NCI-H128 (cell line): ENCODE data around the gene FLCN.
"Not testable (repeated sequence)": the region's sequence is repeated elsewhere in the genome, so short reads cannot be mapped to it uniquely, and the experiment has no call there.

Experiments used
- DNase-seq: peaks from one replicate; lab custom pipeline; 2025; ENCODE audit not compliant: unreplicated experiment; lab: John Stamatoyannopoulos, UW

Gene FLCN

GRCh38 chr17:17214646-17215436 lies 22.1 kb downstream of the FLCN start:
- DNase-seq: no peak

- DNase-seq: no peak
Observed at GRCh38 chr17:17213775-17214174, 23.2 kb downstream of the FLCN start.

GRCh38 chr17:17207998-17208397 lies 29.0 kb downstream of the FLCN start:
- DNase-seq: no peak

- DNase-seq: no peak
Observed at GRCh38 chr17:17206913-17207335, 30.0 kb downstream of the FLCN start.

DNA sequence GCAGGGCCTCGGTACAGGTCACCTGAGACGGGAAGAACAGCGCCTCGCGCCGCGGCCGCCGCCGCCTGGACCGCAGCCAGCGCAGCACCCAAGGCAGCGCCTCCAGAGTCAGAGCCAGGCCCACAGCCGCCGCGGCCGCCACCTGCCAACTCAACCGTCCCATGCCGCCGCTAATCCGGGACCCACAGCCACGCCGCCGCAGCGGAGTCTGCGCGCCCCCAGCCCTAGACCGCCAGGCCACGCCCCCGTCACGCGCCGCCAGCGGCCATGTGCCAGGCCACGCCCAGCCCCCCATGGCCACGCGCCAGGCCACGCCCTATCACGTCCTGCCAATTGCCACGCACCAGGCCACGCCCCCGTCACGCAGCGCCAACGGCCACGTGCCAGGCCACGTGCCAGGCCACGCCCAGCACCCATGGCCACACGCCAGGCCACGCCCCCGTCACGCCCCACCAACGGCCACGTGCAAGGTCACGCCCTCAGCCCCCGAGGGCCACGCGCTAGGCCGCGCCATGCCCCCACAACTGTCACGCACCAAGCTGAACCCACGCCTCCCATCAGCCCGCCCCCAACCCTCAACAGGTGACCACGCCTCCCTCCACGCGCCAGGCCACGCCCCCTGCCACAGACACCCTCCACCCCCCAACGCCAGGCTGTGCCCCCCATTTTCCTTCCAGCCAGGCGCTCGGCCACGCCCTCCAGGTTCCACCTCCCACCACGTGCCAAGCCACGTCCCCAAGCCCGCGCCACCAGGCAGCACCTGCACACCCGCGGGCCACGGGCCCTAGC lies 30.6 kb downstream of the FLCN start, which contains the start of gene PLD6:
TSS of gene PLD6 (minus strand) at position 210 of the 789 bp plus-strand sequence. CDS start at position 163, 47 bp downstream.
- peak; percentile 15 for DNase-seq

- DNase-seq: no peak
Observed at GRCh38 chr17:17205368-17206123, 31.4 kb downstream of the FLCN start.

DNA sequence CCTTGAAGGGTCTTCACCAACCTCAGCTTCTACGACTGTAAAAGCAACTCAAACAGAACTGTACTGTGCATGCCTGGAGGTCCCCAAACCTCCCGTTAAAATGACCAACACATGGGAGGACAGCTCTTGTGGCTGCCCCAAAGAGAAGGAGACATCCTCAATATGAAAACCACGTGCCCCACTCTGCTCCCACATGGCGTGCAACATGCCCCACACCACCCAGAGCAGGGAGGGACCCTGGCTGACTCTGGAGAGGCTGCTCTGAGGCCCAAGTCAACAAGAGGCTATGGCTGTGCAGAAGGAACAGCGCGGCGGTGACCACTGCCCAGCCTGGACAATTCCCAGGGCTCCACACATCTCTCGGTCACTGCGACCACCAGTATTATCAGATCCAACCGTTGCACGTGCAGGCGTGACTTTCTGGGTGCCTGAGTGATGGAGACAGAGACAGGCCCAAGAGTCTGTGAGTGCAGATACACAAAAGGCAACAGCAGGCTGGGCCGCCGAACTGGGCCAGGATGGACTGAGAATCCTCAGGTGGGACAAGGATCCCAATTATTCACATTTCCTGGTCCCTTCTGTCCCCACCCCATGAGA lies 32.2 kb downstream of the FLCN start:
- no peak for DNase-seq

DNA sequence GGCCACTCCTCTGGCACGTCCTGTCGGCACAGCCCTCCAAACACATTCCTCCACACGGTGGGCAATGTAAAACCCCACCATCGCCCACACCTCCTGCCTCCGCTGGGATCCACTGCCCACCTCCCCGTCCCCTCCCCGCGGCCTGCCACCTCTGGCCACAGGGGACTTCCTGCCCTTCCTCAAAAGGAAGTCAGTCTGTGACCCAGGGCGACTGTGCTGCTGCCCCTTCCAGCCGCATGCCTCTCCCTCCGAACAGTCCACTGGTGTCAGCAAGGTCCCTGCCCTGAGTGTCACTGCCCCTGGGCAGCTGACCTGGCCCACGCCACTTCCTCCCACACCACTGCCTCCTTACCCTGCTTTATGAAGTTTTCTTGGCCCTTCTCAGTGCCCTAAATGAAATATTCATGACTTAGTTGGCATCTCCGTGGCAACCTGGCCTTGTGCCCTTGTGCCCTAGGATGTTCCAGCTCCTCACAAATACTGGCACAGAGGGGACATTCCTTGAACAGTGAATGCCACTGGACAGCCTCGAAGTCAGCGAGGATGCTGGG lies 32.9 kb downstream of the FLCN start:
- DNase-seq: no peak

- DNase-seq: no peak
Observed at GRCh38 chr17:17203173-17203730, 33.7 kb downstream of the FLCN start.

DNA sequence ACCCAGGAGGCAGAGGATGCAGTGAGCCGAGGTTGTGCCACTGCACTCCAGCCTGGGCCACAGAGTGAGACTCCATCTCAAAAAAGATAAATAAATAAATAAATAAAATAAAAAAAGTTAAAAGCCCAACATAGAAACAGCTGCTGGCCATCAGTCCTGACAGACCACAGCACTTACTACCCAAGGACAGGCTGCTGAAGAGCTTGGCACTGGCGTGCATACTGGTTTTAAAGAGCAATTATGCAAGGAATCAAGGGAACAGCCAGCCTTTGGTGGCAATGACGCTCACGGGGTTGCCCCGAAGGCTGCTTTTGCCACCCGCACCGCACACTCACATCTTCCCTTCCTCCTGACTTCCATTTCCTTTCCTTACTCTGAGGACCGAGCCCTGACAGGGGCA lies 35.1 kb downstream of the FLCN start:
- no peak for DNase-seq

GRCh38 chr17:17201271-17201670 lies 35.7 kb downstream of the FLCN start:
- no peak for DNase-seq

DNA sequence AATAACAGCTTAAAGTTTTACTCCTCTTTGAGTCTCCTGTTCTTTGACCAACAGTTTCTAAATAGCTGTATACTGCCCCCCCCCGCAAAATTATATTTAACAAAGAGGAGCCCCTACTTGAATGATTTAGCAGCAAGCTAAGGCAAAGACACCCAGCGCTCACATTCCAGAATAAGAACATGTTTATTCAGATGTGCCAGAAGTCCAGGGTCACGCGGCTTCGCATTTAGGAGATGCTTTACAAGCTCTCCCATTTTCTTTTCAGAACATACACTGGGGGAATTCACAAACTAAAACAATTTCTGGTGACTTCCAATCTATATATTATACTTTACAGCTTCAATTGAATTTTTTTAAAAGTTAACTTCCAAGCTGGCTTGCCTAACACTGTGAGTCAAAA lies 36.1 kb downstream of the FLCN start:
- no peak for DNase-seq

DNA sequence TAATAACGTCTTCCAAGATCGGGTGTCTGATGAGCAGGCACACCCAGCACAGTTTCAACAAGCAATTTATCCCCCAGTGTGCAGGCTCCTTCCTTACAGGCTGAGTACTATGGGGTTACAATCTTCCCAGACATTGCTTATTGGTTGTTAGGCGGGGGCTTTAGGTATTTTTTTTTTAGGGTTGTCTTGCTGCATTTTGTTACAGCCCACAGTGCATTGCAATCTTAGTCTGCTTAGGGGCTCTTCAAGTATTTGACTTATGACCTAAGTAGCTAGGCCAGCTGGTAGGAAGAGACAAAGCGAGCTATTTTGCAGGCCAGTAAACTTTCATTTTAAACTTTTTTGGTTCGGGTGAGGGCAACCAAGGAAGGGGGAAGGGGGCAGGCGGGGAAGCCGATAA lies 36.7 kb downstream of the FLCN start:
- no peak for DNase-seq

DNA sequence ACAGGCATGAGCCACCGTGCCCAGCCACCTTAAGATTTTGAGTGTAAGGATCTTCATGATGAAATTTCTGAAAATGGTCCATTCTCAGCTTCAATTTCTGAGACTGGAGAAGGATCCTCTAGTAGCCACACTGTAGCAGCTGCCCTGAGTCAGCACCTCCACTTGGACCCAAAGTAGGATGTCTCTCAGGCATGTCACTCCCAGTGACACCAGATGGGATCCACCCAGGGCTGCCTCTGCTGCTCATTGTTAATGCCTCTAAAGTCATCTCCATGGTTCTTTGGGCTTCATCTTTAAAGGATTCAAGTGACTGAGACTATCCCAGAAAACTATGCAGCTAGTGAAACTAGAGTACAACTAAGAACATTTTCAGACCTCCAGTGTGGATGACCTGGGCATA lies 38.7 kb downstream of the FLCN start:
- DNase-seq: no peak

DNA sequence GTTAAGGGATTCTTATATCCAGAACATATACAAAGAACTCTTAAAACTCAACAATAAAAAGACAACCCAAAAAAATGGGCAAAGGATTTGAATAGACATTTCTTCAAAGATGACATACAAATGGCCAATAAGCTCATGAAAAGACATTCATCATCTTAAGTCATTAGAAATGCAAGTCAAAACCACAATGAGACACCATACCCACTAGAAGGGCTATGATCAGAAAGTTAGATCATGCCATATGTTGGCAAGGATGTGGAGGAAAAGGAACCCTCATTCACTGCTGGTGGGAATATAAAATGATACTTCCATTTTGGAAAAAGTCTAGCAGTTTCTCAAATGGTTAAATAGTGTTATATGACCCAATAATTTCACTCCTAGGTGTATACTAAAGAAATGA lies 40.2 kb downstream of the FLCN start:
- no peak for DNase-seq

GRCh38 chr17:17195466-17195865 lies 41.5 kb downstream of the FLCN start:
- not testable (repeated sequence) for DNase-seq

DNA sequence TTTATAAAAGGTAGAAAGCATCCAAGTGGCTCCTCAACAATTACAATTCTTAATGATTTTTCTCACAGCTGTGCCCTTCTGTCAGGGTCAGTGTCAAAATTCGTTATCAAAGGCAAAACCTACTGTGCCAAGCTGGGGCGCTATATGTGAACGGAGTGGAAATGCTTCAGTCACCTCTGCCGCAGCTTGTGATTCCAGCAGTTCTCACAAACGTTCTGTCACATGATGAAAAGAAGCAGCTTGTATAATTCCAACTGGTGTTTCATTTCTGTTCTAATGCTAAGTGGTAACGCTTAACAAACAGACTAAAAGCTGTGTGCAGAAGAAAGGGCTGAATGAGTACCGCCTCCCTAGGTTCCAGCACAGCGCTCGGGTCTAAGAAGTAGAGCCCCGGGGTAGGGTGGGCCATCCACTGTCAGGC lies 45.0 kb downstream of the FLCN start:
- DNase-seq: no peak

- no peak for DNase-seq
Observed at GRCh38 chr17:17191346-17191792, 45.6 kb downstream of the FLCN start.

- no peak for DNase-seq
Observed at GRCh38 chr17:17190188-17190587, 46.8 kb downstream of the FLCN start.

DNA sequence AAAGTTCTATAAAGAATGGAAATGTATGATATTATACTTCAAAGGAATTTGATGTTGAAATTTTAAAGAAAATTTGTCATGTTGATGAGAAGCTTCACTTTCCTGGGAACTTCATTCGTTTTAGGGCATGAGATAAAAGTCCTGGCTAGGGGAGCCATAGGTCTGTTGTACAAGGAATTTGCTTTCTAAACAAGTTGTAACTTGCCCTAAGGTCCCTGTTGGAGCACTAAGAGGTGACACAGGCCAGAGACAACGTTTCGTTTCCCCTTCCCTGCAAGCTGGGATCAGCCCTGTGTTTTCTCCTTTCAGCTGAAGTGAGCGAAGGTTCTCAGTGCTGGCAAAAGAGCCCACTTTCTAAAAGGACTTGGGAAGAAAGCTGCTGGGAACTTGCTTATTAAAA lies 47.4 kb downstream of the FLCN start:
- DNase-seq: no peak
